ENCODE results near the gene GLP1R. TPM values are rescaled to one million over a fixed set of nuclear protein-coding genes. Genes with fewer than 3 reads are reported as not detected.

Gene GLP1R
- total and polyA plus RNA-seq, 2 of the 13 experiments (the other 11 are each of a cell fraction or from before 2014, with no cell fraction given), result not detected

GRCh38 chr6:39114704-39115599 is 66.4 kb downstream of the GLP1R start, which contains the start of gene SAYSD1 (continued):
- TF ChIP-seq THAP9 (CRISPR knock-in tag; IDR thresholded peaks at IDR 0.05; ENCODE audit: borderline replicate concordance) (peak; percentile 91), MTF2 (CRISPR knock-in tag; IDR thresholded peaks at IDR 0.05; ENCODE audit: borderline replicate concordance) (peak; percentile 96; the same call in 1 of the 2 replicates), CSRNP1 (CRISPR knock-in tag; IDR thresholded peaks at IDR 0.05) (peak; percentile 96), PRPF4 (IDR thresholded peaks at IDR 0.05; ENCODE audit: low read depth, low read length, poor library complexity, severe bottlenecking) (no peak), ZBTB42 (CRISPR knock-in tag; IDR thresholded peaks at IDR 0.05) (peak; percentile 96), BRCA1 (CRISPR knock-in tag; IDR thresholded peaks at IDR 0.05) (peak; percentile 91), STAT6 (CRISPR knock-in tag; IDR thresholded peaks at IDR 0.05; ENCODE audit: borderline replicate concordance) (peak; percentile 78), SALL1 (CRISPR knock-in tag; IDR thresholded peaks at IDR 0.05) (peak; percentile 96), ETS1 (CRISPR knock-in tag; IDR thresholded peaks at IDR 0.05) (peak; percentile 97), FOXO4 (CRISPR knock-in tag; conservative IDR thresholded peaks at IDR 0.05) (peak; percentile 98; the same call in 1 of the 2 replicates), ZNF644 (CRISPR knock-in tag; IDR thresholded peaks at IDR 0.05; ENCODE audit: low read depth) (no peak; the same call in 1 of the 2 replicates), ZNF619 (CRISPR knock-in tag; IDR thresholded peaks at IDR 0.05) (peak; percentile 99), TRIM24 (CRISPR knock-in tag; IDR thresholded peaks at IDR 0.05) (no peak), ZNF576 (CRISPR knock-in tag; IDR thresholded peaks at IDR 0.05) (no peak), ZFP36L2 (CRISPR knock-in tag; IDR thresholded peaks at IDR 0.05) (no peak), PHF5A (CRISPR knock-in tag; IDR thresholded peaks at IDR 0.05; ENCODE audit: low read depth, unreplicated experiment) (no peak), KDM5A (IDR thresholded peaks at IDR 0.05; ENCODE audit: borderline replicate concordance, low read length) (peak; percentile 66; the same call in 1 of the 2 replicates), ZNF234 (CRISPR knock-in tag; conservative IDR thresholded peaks at IDR 0.05) (peak; percentile 90; the same call in 1 of the 2 replicates)
